Fibroblast of skin of left quadriceps (primary cell): ENCODE results near the gene ARL5B.

Experiments
- DNase-seq, 2 experiments: peaks; one replicate each; pipeline ENCODE4 v3.0.0-alpha.2; 2013; ENCODE audit warnings: low read depth in 2 of 2

The ARL5B gene

DNA sequence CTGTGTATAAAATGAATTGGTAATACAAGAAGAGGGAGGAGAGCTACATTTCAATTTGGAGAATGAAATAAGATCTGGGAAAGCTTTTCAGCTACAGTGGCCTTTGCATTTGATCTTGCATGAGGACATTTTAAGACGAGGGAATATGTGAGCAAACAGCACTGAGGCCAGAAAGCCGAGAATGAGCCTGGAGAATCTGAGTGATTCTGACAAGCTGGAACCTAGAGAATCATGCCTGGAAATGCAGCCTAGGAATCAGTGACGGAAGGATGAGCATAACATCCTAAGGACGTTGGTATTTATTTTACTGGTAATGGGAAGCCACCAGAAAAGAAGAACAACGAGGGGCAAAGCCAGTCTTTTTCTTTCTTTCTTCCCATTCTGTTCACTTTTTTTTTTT lies 44.3 kb downstream of the ARL5B start:
- DNase-seq, result no peak

DNA sequence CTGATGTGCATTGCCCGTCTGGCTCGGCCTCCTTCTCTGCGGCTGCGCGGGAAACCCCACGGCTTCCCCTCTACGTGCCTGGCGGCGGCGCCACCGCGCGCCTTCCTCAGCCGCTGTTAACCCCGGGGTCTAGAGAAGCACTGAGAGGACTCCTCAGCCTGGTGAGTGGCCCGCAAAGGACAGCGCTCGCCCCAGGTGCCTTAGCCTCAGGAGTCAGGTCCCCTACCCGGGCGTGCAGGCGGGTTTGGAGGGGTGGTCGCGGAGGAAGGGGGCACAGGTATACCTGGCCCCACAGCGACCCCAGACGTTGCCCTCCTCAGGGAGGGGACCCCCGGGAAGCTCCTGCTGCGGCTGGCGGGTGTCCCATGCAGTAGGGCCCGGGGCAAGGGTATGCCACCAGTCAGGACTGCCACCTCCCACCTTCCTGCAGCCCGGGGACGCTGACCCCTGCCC lies 51.0 kb downstream of the ARL5B start:
- DNase-seq, result no peak

DNA sequence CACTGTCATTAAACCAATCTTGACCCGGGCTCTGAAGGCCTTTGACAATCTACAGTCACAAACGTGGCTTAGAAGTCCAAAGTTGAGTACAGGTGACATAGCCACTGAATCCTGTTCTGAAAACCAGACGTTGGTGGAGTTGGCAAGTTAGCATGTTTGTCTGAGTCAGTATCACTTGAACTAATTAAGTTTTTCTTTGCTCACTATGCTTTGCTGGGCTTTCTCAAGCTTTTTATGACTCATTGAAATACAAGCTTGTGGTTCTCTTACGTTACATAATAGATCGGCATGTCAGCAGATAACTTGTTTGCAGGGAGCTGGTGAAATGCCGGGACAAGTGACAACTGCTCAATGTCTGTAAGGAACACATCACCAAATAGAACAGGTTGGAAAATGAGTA lies 53.8 kb downstream of the ARL5B start:
- peak; percentile 60 for DNase-seq

GRCh38 chr10:18718991-18719390 lies 59.8 kb downstream of the ARL5B start:
- DNase-seq, result no peak

GRCh38 chr10:18719811-18720210 lies 60.6 kb downstream of the ARL5B start:
- DNase-seq, result no peak

DNA sequence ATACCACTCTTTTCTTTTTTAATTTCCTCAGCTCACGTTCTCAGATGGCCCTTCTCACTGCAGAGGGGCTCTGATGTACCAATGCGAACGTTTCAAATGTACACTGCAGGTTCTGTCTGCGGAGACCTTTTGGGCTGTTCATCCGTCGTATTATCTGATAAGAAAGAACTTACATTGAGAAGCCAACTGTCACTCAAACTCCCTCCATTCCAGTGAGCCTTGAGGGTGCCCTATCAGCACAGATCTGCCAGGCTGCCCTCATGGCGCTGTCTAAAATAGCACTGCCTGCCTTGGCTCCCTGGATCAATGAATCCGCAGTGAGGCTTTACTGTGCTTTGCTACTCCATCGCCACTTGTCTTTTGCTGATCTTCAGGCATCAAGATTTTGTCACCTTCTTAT lies 61.8 kb downstream of the ARL5B start:
- no peak for DNase-seq

DNA sequence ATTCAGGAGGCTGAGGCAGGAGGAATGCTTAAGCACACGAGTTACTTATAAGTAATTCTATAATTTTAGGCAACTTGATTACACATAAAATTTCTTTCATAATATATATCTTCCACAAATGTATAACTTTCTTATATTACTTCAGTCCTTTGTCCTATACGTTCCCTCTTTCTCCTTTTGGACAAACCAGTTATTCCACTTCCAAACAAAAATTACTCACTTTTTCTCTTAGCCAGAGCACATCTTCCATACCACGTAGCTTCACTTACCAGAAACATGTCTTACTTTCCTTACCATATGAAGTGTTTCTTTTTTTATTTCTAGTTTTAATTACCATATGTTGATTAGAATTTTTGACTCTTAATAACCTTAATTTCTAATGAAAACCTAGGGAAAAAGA lies 64.6 kb downstream of the ARL5B start:
- DNase-seq, result no peak
